ENCODE results near the gene MRPL40.

Gene MRPL40

GRCh38 chr22:19432133-19432851 lies at the start of gene MRPL40:
MRPL40 (plus strand) TSS chr22:19432545; CDS start chr22:19432555, 10 bp downstream.
- DNase-seq: peak; percentile 70 to 82 (median 73)

- DNase-seq: no peak
These were observed 49.1 kb upstream of the MRPL40 start for GRCh38 chr22:19383292-19383691.

DNA sequence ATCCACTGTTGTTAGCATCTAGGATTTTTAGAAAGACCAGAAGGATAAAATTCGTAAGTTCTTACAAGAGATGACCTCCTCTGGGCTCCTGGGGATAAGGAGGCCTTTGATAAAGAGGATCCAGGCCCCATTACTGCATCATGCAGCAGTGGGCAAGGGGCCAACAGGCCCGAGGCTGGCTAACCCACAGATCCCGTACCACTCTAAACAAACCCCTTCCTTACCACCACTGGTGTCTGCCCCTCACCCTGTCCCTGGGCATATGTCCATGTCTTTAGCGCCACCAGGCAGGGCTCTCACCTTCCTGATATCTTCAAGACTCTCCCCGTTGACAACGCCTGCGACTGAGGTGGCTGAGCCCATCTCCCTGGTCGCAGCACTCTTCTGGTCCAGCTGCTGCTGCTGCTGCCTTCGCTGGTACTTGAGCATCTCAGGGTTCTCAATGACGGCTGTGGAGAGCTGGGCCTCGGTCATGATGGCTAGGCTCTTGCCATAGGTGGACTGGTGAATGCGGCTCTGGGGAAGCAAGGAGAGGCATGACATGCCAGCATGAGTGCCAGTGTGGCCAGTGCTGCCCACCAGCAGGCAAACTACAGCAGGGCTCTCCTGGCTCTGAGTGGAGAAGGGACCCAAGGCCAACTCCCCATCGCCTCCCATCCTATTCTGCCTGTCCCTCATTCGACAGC lies 47.0 kb upstream of the MRPL40 start:
- no peak for DNase-seq

- no peak for DNase-seq
These were observed 46.1 kb upstream of the MRPL40 start for GRCh38 chr22:19386248-19386647.

- DNase-seq: no peak
These were observed 45.3 kb upstream of the MRPL40 start for GRCh38 chr22:19387038-19387437.

GRCh38 chr22:19387575-19387974 lies 44.8 kb upstream of the MRPL40 start:
- DNase-seq: no peak

- no peak for DNase-seq
These were observed 38.6 kb upstream of the MRPL40 start for GRCh38 chr22:19393704-19394103.

DNA sequence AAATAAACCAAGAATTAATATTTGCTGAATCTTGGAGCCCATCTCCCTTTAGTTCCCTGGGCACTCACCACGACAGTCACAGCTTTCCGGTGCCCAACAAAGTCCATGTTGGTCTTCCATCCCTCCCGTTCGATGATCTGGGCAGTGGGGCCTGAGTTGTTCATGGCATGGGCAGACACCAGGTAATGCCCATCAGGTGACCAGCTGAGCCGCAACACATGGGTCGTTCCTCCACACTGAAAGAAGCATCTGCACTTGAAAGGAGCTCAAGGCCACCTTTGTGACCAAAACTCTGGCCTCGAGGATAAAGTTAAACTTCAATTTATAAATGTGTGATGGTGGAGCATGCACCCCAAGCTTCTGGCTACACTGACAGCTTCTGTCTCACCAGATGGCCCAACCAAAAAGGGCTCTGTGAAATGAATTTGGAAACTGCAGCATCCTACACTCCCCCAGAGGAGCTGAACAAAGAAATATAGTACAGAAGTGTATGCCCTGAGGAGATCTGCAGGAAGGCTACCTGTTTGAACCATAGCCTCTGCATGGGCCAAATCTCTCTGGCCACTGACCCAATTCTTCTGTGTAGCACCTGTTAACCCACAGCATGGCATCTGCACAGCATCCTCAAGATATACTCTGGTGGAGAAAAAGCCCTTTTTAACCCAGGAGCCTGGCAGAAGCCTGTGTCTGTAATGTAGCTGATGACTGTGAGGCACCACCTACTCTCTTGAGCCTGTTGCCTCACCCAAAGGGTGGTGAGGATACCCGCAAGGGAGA lies 37.9 kb upstream of the MRPL40 start:
- DNase-seq: no peak

GRCh38 chr22:19395276-19395675 lies 37.1 kb upstream of the MRPL40 start:
- no peak for DNase-seq

DNA sequence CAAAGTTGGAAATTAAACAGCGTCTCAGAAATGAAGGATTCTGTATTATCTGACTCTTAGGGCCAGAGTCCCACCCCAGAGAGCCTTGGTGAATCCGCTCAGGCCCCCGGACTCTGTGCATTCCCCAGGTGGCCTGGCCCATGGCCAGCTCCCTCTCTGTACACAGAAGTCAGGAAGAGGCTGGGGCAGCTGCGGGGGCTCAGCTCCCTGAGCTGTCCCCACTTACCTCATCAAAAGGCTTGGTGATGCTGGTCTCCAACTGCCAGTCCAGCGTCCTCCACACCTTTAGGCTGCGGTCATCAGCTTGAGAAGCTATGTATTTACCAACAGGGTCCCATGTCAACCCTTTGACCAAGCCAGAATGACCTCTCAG lies 35.8 kb upstream of the MRPL40 start:
- no peak for DNase-seq

- DNase-seq: no peak
These were observed 35.2 kb upstream of the MRPL40 start for GRCh38 chr22:19396934-19397733.

DNA sequence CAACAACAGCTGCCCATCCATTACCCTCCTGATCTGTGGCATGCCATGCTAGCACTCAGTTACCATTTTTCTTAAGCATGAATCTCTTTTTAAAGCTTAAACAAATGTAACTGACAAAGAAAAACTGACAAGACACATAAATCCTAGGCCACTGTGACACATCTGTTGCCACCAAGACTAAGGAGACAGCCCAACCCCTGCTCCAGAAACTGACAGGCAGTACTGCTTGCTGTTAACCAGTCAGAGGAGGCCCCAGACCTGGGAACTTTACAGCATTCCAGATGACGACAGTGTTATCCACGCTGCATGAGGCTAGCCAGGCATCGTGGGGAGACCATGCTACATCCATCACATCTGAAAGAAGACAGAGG lies 34.6 kb upstream of the MRPL40 start:
- no peak for DNase-seq

- DNase-seq: no peak
These were observed 34.1 kb upstream of the MRPL40 start for GRCh38 chr22:19398206-19398605.

GRCh38 chr22:19398652-19399051 lies 33.7 kb upstream of the MRPL40 start:
- DNase-seq: no peak

DNA sequence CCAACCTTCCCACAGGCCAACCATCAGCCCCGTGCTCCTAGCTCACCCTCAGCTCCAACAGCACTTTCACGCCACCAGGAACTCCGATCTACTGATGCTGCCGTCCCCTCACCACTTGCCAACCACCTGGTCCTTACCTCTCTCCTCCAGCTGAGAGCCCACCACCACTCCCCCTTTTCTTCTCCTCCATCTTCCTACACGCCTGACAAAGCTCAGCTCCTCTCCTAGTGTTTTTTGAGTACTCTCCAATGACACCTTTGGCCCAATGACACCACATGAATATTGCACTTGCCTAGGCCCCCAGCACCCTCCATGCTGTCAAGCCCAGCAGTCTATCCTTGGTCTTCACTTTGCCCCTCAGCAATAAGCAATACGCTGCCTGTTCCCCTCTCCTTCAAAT lies 31.5 kb upstream of the MRPL40 start:
- DNase-seq: no peak

DNA sequence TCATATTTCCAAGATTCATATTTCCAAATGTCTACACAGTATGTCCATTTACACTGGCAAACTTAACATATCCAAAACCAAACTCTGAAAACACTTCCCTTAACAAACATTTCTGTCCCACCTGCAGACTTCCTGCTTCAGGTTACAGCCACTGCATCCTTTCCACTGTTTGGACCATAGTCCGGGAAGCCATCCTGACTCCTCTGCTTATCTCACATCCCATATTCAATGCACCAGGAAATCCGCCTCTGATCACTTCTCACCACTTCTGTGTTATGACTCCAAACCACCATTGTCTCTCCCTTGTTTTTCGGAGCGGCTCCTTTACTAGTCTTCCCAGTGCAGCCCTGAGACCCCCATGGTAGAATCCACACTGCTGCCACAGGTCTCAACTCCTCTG lies 30.9 kb upstream of the MRPL40 start:
- no peak for DNase-seq

- no peak for DNase-seq
These were observed 29.6 kb upstream of the MRPL40 start for GRCh38 chr22:19402642-19403191.

DNA sequence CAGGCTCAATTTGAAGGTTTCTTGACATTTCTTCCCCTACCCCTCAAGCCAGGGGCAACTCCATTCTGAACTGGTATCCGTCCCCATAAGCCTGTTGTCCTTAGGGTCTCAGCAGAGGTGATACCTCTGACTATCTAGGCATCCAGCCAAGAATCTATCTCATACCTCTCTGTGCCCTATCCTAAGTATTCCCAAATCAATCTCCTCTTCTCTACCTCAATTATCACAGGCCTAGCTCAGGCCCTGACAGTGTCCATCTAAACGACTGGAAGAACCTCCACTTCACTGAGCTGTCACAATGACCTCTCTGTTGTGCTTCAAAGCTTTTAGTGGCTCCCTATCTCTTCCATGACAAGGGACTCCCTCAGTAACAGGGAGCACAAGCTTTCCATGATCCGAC lies 27.7 kb upstream of the MRPL40 start:
- no peak for DNase-seq

DNA sequence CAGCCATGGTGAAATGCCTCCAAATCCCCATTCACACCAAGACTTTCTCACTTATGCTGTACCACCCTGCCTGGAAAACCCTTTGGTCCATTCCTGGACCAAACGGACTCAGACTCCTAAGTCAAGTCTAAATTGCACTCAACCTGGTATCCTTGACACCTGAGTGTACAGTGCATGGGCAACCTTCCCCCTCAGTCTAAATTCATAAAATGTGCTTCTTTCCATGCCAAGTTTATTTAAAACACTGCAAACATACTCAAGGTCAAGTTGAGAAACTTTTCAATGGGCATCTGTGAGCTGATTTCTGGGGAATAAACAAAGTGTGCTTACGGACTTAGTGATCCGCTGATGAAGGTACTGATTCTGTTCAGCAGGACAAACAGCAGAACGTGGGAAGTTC lies 27.2 kb upstream of the MRPL40 start:
- no peak for DNase-seq

GRCh38 chr22:19405652-19406051 lies 26.7 kb upstream of the MRPL40 start:
- DNase-seq: no peak

DNA sequence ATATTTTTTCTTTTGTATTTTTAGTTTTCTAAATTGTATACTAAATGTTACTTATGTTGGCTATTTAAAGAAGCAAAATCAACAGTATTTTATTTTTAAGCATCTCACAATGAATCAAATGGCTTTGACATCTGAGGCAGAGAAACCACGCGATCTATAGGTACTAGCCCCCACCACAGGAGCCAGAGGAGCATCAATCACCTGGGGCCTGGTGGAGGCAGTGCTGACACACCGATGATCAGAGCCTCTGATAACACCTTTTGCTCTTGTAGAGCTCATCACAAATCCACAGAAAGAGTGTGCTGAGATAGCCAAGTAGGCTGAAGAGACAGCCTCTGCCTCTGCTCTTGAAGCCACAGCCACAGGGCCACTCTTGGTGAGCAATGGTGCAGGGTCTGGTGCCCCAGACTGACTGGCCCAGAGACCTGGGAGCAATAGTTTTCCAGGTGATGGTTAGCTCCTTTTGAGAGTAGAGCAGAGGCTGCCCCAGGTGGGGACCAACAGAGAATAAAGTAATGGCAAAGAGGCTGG lies 26.0 kb upstream of the MRPL40 start:
- no peak for DNase-seq

- DNase-seq: no peak
These were observed 25.5 kb upstream of the MRPL40 start for GRCh38 chr22:19406846-19407245.
